Gastroesophageal sphincter (tissue), 3 donors: ENCODE results near the gene KIAA1217.

Experiments used
- CTCF ChIP-seq, 4 experiments: fragments of 200-600 bp in 2 of 4; fragments of 450-650 bp in 2 of 4; sonication (generic) in 1 of 4; IDR thresholded peaks; one replicate each; pipeline ENCODE4 v1.5.1; 2017 to 2019; ENCODE audit warnings: antibody characterized with exemption in 4 of 4, mild to moderate bottlenecking in 2 of 4, moderate library complexity in 2 of 4
- EP300 ChIP-seq: sonication (generic); formaldehyde crosslinking; IDR thresholded peaks from one replicate; pipeline ENCODE4 v1.6.1; 2017; ENCODE audit warnings: antibody characterized with exemption, mild to moderate bottlenecking
- POLR2AphosphoS5 ChIP-seq: sonication (generic); formaldehyde crosslinking; IDR thresholded peaks from one replicate; pipeline ENCODE4 v1.6.1; 2017; ENCODE audit warnings: antibody characterized with exemption

- TF ChIP-seq CTCF (IDR thresholded peaks at IDR 0.05) (no peak), EP300 (no peak), POLR2AphosphoS5 (no peak)
Observed at GRCh38 chr10:24495666-24496460, 286.9 kb downstream of the KIAA1217 start.
